A549 (cell line): ENCODE results near the gene CFAP58.

Experiments
- CBX8 ChIP-seq: fragments of 200-600 bp; sonication (generic); IDR thresholded peaks from 2 replicates; pipeline ENCODE4 v1.6.1; 2016
- EP300 ChIP-seq, 2 experiments: fragments of >200 bp; sonication (Bioruptor Twin); formaldehyde crosslinking; IDR thresholded peaks; 2 replicates in 1 of 2; 3 replicates in 1 of 2; pipeline ENCODE4 v1.6.1; 2016 to 2017
- HEYL ChIP-seq: fragments of 250-450 bp; sonication (Bioruptor Pico); IDR thresholded peaks from 2 replicates; pipeline ENCODE4 v1.8.0; 2021; ENCODE audit warnings: mild to moderate bottlenecking, moderate library complexity
- SMC3 ChIP-seq: fragments of >200 bp; sonication (Bioruptor Twin); formaldehyde crosslinking; IDR thresholded peaks from 3 replicates; pipeline ENCODE4 v1.6.1; 2018; ENCODE audit warnings: inconsistent platforms

- TF ChIP-seq CBX8, result no peak
- no peak for TF ChIP-seq EP300 (IDR thresholded peaks at IDR 0.05)
- TF ChIP-seq HEYL (CRISPR knock-in tag), result no peak
- TF ChIP-seq SMC3, result no peak
Measured at GRCh38 chr10:104308439-104308903, 45.2 kb upstream of the CFAP58 start.
